ENCODE measurements around the gene OBSCN. TPM values are rescaled to one million over a fixed set of nuclear protein-coding genes. Genes with fewer than 3 reads are reported as not detected.

Gene OBSCN
- total RNA-seq, 2 donors from 2014 or later: 159 to 317 TPM

DNA sequence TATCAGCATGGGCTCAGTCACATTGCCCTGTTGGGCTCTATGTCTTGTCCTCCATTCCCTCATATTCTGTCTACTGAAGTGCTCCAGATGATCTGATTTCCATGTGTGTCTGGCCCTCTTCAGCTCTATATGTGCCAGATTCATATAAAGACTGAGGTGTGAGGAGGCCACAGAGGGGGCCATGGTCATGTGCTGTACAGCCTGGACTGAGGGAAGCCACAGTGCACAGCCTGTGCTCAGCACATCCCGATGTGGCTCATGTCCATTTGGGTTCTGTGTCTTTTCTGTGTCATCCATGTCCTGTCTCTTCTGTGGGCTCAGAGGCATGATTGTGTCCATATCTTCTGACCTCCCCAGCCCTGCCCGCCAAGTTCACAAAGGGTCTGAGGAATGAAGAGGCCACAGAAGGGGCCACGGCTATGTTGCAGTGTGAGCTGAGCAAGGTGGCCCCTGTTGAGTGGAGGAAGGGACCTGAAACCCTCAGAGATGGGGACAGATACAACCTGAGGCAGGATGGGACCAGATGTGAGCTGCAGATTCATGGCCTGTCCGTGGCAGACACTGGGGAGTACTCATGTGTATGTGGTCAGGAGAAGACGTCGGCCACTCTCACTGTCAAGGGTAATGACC lies 97.0 kb downstream of the OBSCN start:
- Histone ChIP-seq H3K27me3 (no peaks in the 10 kb centered on the region), H3K36me3 (peaks cover 53% of the 10 kb centered on the region), H3K9me3 (peaks cover 0 to 15% of the 10 kb centered on the region in 2 donors), H3K27ac (no peak overlapping the region), H3K4me1 (no peaks in the 10 kb centered on the region), H3K4me3 (no peak overlapping the region)
- TF ChIP-seq, protein P1, sequence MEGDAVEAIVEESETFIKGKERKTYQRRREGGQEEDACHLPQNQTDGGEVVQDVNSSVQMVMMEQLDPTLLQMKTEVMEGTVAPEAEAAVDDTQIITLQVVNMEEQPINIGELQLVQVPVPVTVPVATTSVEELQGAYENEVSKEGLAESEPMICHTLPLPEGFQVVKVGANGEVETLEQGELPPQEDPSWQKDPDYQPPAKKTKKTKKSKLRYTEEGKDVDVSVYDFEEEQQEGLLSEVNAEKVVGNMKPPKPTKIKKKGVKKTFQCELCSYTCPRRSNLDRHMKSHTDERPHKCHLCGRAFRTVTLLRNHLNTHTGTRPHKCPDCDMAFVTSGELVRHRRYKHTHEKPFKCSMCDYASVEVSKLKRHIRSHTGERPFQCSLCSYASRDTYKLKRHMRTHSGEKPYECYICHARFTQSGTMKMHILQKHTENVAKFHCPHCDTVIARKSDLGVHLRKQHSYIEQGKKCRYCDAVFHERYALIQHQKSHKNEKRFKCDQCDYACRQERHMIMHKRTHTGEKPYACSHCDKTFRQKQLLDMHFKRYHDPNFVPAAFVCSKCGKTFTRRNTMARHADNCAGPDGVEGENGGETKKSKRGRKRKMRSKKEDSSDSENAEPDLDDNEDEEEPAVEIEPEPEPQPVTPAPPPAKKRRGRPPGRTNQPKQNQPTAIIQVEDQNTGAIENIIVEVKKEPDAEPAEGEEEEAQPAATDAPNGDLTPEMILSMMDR (IDR thresholded peaks at IDR 0.05): no peak
- DNase-seq (ENCODE audit: low spot score): no peak

DNA sequence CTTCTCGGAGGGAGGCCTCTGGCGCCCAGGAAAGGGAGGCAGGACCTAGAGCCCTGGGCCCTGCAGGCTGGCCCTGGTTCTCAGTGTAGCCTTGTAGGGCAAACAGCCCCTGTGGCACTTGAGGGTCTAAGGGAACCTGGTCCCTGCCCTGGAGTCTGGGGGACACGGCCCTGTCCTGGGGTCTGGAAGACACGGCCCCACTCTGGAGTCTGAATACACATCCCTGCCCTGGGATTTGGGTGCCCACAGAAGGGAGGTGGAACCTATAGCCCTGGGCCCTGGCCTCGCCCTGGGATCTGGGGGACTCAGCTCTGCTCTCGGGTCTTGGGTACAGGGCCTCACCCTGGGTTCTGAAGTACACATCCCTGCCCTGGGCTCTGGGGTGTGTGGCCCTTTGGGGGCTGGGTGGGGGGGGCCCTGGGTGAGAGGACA lies 97.9 kb downstream of the OBSCN start:
- H3K4me1 ChIP-seq: no peaks in the 10 kb centered on the region
- TF ChIP-seq, protein P1 (IDR thresholded peaks at IDR 0.05): no peak
- H3K36me3 ChIP-seq: peaks cover 53% of the 10 kb centered on the region
- peaks cover 0 to 15% of the 10 kb centered on the region in 2 donors for H3K9me3 ChIP-seq
- no peak for DNase-seq (ENCODE audit: low spot score)
- no peak overlapping the region for H3K4me3 ChIP-seq
- no peaks in the 10 kb centered on the region for H3K27me3 ChIP-seq
- H3K27ac ChIP-seq: no peak overlapping the region

DNA sequence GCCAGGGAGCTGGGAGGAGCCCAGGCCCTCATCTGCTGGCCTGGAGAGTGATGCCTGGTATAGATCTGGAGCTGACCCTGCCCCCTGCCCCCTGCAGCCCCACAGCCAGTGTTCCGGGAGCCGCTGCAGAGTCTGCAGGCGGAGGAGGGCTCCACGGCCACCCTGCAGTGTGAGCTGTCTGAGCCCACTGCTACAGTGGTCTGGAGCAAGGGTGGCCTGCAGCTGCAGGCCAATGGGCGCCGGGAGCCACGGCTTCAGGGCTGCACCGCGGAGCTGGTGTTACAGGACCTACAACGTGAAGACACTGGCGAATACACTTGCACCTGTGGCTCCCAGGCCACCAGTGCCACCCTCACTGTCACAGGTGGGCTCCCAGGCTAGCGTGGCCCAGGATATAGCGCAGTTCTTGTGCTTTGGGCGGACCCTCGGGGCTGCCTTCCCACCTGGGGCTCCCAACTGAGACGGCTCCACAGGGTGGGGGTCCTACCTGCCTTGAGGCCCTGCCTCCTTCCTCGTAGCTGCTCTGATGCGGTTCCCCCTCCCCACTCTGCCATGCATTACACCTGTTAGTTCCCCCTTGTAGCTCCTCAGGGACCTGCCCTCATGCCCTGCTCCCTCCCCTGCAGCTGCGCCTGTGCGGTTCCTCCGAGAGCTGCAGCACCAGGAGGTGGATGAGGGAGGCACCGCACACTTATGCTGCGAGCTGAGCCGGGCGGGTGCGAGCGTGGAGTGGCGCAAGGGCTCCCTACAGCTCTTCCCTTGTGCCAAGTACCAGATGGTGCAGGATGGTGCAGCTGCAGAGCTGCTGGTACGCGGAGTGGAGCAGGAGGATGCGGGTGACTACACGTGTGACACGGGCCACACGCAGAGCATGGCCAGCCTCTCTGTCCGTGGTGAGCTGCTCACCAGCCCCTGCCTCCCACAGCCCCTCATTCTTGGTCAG lies 98.7 kb downstream of the OBSCN start:
- Histone ChIP-seq H3K36me3 (peaks cover 46% of the 10 kb centered on the region), H3K27me3 (no peaks in the 10 kb centered on the region)
- DNase-seq (ENCODE audit: low spot score): peak; percentile 47

DNA sequence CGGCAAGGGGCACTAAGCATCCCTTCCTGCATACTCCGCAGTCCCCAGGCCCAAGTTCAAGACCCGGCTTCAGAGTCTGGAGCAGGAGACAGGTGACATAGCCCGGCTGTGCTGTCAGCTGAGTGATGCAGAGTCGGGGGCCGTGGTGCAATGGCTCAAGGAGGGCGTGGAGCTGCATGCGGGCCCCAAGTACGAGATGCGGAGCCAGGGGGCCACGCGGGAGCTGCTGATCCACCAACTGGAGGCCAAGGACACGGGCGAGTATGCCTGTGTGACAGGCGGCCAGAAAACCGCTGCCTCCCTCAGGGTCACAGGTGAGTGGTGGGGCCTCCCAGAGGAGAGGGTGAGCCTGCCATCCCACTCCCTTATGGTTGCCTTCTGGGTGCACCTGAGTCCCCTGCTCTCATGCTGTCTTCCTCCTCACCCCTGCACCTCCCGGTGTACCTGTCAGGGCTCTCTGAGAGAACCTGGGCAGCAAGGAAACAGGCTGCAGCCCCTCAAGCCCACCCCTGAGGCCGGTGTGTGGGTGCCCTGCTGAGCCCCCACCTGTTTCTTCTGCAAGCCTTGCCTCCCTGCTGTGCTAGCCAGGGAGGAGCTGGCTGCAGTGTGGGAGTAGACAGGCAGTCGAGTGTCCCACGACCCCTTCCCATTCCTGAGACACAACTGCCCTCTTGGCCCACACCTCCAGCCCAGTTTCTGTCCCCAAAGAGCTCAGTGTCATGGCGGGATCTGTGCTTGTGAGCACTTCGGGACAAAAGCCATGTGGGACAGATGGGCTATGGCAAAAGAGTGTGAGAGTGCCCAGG lies 99.6 kb downstream of the OBSCN start:
- peak; percentile 48 for DNase-seq (ENCODE audit: low spot score)
- peaks cover 0 to 7% of the 10 kb centered on the region in 2 donors for H3K9me3 ChIP-seq
- H3K27me3 ChIP-seq: no peaks in the 10 kb centered on the region
- H3K4me1 ChIP-seq: no peaks in the 10 kb centered on the region
- H3K36me3 ChIP-seq: peaks cover 47% of the 10 kb centered on the region
- H3K27ac ChIP-seq: no peak overlapping the region
- H3K4me3 ChIP-seq: no peak overlapping the region
- TF ChIP-seq, protein P1 (IDR thresholded peaks at IDR 0.05): no peak

More for the DNA sequence above, 98.7 kb downstream of the OBSCN start:
- peaks cover 0 to 13% of the 10 kb centered on the region in 2 donors for H3K9me3 ChIP-seq
- H3K4me1 ChIP-seq: no peaks in the 10 kb centered on the region
- no peak overlapping the region for H3K4me3 ChIP-seq
- H3K27ac ChIP-seq: no peak overlapping the region
- TF ChIP-seq, protein P1 (IDR thresholded peaks at IDR 0.05): no peak

DNA sequence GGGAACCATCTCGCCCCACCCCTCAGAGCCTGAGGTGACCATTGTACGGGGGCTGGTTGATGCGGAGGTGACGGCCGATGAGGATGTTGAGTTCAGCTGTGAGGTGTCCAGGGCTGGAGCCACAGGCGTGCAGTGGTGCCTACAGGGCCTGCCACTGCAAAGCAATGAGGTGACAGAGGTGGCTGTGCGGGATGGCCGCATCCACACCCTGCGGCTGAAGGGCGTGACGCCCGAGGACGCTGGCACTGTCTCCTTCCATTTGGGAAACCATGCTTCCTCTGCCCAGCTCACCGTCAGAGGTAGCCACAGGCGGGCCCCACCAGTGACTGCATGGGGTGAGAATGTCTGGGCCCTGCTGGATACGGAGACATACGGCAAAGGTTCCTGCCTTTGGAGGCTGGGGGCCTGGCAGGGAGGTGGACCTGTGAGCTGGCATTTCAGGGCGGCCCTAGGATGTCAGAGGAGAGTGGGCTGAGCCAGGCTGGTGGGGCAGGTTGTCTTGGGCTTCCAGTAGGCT lies 100.3 kb downstream of the OBSCN start:
- TF ChIP-seq, protein P1 (IDR thresholded peaks at IDR 0.05): no peak
- Histone ChIP-seq H3K9me3 (peaks cover 0 to 10% of the 10 kb centered on the region in 2 donors), H3K27ac (no peak overlapping the region), H3K27me3 (no peaks in the 10 kb centered on the region), H3K4me1 (no peaks in the 10 kb centered on the region), H3K36me3 (peaks cover 46% of the 10 kb centered on the region), H3K4me3 (no peak overlapping the region)
- DNase-seq (ENCODE audit: low spot score): no peak
